Measurements from ENCODE around the gene NAA38. TPM values are rescaled to one million over a fixed set of nuclear protein-coding genes. Genes with fewer than 3 reads are reported as not detected.

The NAA38 gene
- total RNA-seq, 1 experiment from 2014 or later: 36.6 TPM

DNA sequence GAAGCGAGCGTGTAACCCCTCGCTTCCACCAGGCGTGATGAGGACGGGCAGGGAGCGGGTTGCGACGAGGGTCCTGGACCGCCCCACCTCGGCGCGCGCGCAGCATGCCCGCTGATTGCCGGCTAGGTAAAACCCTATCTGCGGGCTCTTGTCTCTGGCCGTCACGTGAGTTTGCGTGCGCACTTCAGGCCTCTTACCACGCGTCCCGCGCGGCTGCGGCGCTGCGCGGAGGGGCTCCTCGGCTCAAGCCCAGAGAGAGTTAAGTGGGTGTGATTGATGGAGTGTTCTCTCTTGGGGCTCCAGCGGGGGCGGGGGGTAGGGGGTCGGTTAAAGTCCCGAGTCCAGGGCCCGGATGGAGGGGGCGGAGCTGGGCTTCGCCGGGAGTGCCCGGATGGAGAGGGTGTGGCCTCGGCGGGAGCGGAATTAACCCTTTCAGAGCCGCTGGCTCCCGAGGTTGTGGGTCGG, 15.4 kb downstream of the NAA38 start:
- TF ChIP-seq, protein P1, sequence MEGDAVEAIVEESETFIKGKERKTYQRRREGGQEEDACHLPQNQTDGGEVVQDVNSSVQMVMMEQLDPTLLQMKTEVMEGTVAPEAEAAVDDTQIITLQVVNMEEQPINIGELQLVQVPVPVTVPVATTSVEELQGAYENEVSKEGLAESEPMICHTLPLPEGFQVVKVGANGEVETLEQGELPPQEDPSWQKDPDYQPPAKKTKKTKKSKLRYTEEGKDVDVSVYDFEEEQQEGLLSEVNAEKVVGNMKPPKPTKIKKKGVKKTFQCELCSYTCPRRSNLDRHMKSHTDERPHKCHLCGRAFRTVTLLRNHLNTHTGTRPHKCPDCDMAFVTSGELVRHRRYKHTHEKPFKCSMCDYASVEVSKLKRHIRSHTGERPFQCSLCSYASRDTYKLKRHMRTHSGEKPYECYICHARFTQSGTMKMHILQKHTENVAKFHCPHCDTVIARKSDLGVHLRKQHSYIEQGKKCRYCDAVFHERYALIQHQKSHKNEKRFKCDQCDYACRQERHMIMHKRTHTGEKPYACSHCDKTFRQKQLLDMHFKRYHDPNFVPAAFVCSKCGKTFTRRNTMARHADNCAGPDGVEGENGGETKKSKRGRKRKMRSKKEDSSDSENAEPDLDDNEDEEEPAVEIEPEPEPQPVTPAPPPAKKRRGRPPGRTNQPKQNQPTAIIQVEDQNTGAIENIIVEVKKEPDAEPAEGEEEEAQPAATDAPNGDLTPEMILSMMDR (IDR thresholded peaks at IDR 0.05; ENCODE audit: unreplicated experiment): no peak
- Mint-ChIP-seq H3K27me3 (ENCODE audit: unreplicated experiment) (no peaks in the 10 kb centered on the region), H3K4me3 (ENCODE audit: low read depth, unreplicated experiment) (peak overlapping the region; percentile 96), H3K4me1 (ENCODE audit: low read depth, unreplicated experiment) (peaks cover 41% of the 10 kb centered on the region), H3K36me3 (ENCODE audit: insufficient read depth, unreplicated experiment) (peaks cover 89% of the 10 kb centered on the region), H3K27ac (ENCODE audit: unreplicated experiment) (peak overlapping the region; percentile 97), H3K9me3 (ENCODE audit: low read depth, unreplicated experiment) (no peaks in the 10 kb centered on the region)
- no TSS peak for BruUV-seq (replicated peaks)
- CTCF ChIA-PET: interaction anchor here (1.1 to 1.6 kb wide), 2 partner anchors 8 to 98 kb away, joined by 3 to 4 read pairs; no protein-coding TSS in a partner anchor
- DNase-seq: peak; percentile 89
- intact Hi-C loops (cut with micrococcal nuclease; ENCODE audit: unreplicated experiment): loop anchor here (2.0 kb wide), 1 partner anchor 15 kb away; the partner anchor contains the start of gene NAA38

DNA sequence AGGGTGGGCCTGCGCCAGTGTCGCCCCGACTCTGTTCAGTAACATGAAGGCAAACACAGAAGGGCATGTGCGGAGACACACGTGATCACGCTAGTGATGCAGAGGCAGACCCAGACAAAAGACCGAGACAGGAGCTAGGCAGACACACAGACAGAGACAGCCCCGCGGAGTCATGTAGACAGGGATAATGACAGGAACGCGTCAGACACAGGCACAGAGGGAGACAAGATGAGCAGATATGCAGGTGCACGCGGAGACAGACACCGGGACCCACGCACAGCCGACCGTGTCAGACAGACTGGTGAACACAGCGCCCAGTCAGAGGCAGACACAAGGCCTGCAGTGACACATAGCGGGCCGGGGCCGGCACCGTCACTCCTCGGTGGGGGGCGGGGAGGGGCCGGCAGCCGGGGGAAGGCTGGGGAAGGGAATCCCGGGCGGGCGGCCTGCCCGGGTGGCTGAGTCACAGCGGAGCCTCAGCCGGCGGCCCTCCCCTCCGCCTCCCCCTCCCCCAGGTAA, 15.9 kb downstream of the NAA38 start:
- CTCF ChIA-PET: interaction anchor here (1.1 kb wide), 1 partner anchor 8 kb away, joined by 3 read pairs; no protein-coding TSS in a partner anchor
- Mint-ChIP-seq H3K4me3 (ENCODE audit: low read depth, unreplicated experiment) (peak overlapping the region; percentile 96), H3K4me1 (ENCODE audit: low read depth, unreplicated experiment) (peaks cover 46% of the 10 kb centered on the region), H3K27ac (ENCODE audit: unreplicated experiment) (peak overlapping the region; percentile 97), H3K27me3 (ENCODE audit: unreplicated experiment) (no peaks in the 10 kb centered on the region), H3K36me3 (ENCODE audit: insufficient read depth, unreplicated experiment) (peaks cover 90% of the 10 kb centered on the region), H3K9me3 (ENCODE audit: low read depth, unreplicated experiment) (no peaks in the 10 kb centered on the region)
- intact Hi-C loops (cut with micrococcal nuclease; ENCODE audit: unreplicated experiment): no loop called here
- no TSS peak for BruUV-seq (replicated peaks)
- TF ChIP-seq, protein P1 (IDR thresholded peaks at IDR 0.05; ENCODE audit: unreplicated experiment): no peak
- DNase-seq: peak; percentile 72

DNA sequence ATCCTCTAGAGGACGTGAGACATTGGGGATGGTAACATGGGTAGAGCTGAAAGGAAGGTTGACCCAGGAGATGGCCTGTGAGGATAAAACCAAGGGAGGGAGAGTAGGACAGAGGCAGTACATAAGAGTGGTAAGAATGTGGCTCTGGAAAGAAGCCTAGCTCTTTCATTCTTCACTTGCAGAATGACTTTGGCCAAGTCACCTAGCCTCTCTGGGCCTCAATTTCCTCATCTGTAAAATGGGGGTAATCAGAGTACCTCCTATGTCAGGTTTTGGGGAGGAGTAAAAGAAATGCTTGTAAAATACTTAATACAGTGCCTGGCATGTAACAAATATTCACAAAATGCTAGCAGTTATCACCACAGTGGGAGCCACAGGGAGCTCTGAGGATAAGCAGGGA, 16.5 kb downstream of the NAA38 start:
- Mint-ChIP-seq H3K4me3 (ENCODE audit: low read depth, unreplicated experiment) (peak overlapping the region; percentile 96), H3K27ac (ENCODE audit: unreplicated experiment) (peak overlapping the region; percentile 97), H3K4me1 (ENCODE audit: low read depth, unreplicated experiment) (peaks cover 50% of the 10 kb centered on the region), H3K27me3 (ENCODE audit: unreplicated experiment) (no peaks in the 10 kb centered on the region), H3K9me3 (ENCODE audit: low read depth, unreplicated experiment) (no peaks in the 10 kb centered on the region), H3K36me3 (ENCODE audit: insufficient read depth, unreplicated experiment) (peaks cover 95% of the 10 kb centered on the region)
- DNase-seq: no peak
- intact Hi-C loops (cut with micrococcal nuclease; ENCODE audit: unreplicated experiment): no loop called here
- CTCF ChIA-PET: no interaction called here
- TSS peak; percentile 17 for BruUV-seq (replicated peaks)
- TF ChIP-seq, protein P1 (IDR thresholded peaks at IDR 0.05; ENCODE audit: unreplicated experiment): no peak

DNA sequence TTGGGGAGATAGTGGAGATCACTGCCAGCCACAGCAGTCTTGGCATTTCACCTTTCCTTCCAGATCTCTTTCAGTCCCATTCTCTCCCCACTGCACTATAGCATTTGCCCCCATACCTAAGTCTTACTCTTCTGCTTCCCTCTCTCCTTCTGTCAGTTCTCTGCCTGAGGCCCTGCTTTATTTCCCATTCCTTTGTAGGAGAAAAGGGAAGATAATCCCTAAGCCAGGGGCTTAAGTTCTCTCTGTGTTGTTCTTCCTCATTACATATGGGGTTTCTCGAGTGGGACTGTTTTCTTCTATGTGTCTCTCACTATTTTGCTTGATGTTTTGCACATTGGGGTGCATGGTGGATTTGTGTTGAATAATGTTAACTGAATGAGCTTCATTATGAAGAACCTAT, 16.9 kb downstream of the NAA38 start:
- H3K4me3 Mint-ChIP-seq (ENCODE audit: low read depth, unreplicated experiment): peak overlapping the region; percentile 96
- H3K9me3 Mint-ChIP-seq (ENCODE audit: low read depth, unreplicated experiment): no peaks in the 10 kb centered on the region
- H3K36me3 Mint-ChIP-seq (ENCODE audit: insufficient read depth, unreplicated experiment): peaks cover 95% of the 10 kb centered on the region
- CTCF ChIA-PET: no interaction called here
- intact Hi-C loops (cut with micrococcal nuclease; ENCODE audit: unreplicated experiment): no loop called here
- DNase-seq: no peak
- TF ChIP-seq, protein P1 (IDR thresholded peaks at IDR 0.05; ENCODE audit: unreplicated experiment): no peak
- no TSS peak for BruUV-seq (replicated peaks)
- peak overlapping the region; percentile 97 for H3K27ac Mint-ChIP-seq (ENCODE audit: unreplicated experiment)
- no peaks in the 10 kb centered on the region for H3K27me3 Mint-ChIP-seq (ENCODE audit: unreplicated experiment)
- peaks cover 50% of the 10 kb centered on the region for H3K4me1 Mint-ChIP-seq (ENCODE audit: low read depth, unreplicated experiment)

Data from Calu3 (cell line).